Central memory CD8-positive, alpha-beta T cell (primary cell): Measurements from ENCODE around the gene ANKRD40CL.

ENCODE experiments used
- ATAC-seq: fragments of 150-1000 bp; cut with Tn5 transposase; replicated peaks from 2 replicates; pipeline ENCODE4 v1.10.0; 2022; ENCODE audit warnings: mild to moderate bottlenecking, moderate FRiP score, moderate number of reproducible peaks; ENCODE audit not compliant: poor library complexity, severe bottlenecking; ENCODE audit errors: extremely low read depth
- DNase-seq, 2 donors: peaks; one replicate each; pipeline ENCODE4 v3.0.0; 2021; ENCODE audit warnings: low spot score in 2 of 2
- H3K27ac Mint-ChIP-seq: one replicate; pipeline ENCODE4 v1.8.0; 2022; ENCODE audit warnings: low read depth, mild to moderate bottlenecking, moderate library complexity, mixed read lengths
- H3K27me3 Mint-ChIP-seq: one replicate; pipeline ENCODE4 v1.8.0; 2022; ENCODE audit warnings: mixed read lengths
- H3K36me3 Mint-ChIP-seq: one replicate; pipeline ENCODE4 v1.8.0; 2022; ENCODE audit warnings: mild to moderate bottlenecking, moderate library complexity, mixed read lengths; ENCODE audit not compliant: insufficient read depth
- H3K4me1 Mint-ChIP-seq: one replicate; pipeline ENCODE4 v1.8.0; 2022; ENCODE audit warnings: mixed read lengths
- H3K4me3 Mint-ChIP-seq: one replicate; pipeline ENCODE4 v1.8.0; 2022; ENCODE audit warnings: mild to moderate bottlenecking, moderate library complexity, mixed read lengths
- H3K9me3 Mint-ChIP-seq: one replicate; pipeline ENCODE4 v1.8.0; 2022; ENCODE audit warnings: mixed read lengths

ANKRD40CL gene

DNA sequence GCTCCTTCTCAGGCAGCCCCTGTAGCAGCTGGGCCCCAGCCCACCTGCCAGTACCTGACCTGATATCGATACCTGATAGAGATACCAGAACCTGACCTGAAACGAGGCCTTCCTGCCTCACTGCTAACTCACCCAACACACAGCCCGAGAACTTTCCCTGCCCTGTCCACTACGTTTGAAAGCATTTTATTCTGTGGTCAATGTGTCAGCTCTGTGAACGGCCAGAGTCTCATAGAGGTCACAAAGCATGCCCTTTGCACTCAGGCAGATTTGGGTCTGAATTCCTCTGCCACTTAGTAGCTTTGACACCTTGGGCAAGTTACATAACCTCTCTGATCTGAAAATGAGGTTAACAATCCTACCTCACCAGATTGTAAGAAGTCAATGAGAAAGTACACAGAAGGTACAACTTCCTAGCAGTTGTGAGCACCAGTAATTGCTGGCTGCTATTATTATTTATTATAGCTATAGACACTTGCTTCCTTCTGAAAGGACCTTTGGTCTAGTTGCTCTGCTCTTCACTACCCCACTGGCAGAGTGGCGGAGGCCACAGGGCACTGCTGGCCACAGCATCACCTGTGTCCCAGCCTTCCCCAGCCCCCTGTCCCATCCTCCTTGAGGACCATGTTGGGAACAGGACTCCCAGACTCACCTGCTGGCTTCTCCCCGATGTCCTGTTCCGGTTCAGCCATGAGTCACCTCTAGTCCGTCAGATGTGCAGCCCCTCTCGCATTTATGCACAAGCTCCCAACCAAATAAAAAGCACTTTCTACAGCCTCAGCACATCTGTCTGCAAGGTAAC lies 895 bp downstream of the ANKRD40CL start:
- H3K4me3 Mint-ChIP-seq, result no peak overlapping the region
- no peak for DNase-seq
- H3K27me3 Mint-ChIP-seq, result peaks cover 17% of the 10 kb centered on the region
- peaks cover 9% of the 10 kb centered on the region for H3K4me1 Mint-ChIP-seq
- H3K36me3 Mint-ChIP-seq, result no peaks in the 10 kb centered on the region
- no peak overlapping the region for H3K27ac Mint-ChIP-seq
- no peaks in the 10 kb centered on the region for H3K9me3 Mint-ChIP-seq
- no peak for ATAC-seq

DNA sequence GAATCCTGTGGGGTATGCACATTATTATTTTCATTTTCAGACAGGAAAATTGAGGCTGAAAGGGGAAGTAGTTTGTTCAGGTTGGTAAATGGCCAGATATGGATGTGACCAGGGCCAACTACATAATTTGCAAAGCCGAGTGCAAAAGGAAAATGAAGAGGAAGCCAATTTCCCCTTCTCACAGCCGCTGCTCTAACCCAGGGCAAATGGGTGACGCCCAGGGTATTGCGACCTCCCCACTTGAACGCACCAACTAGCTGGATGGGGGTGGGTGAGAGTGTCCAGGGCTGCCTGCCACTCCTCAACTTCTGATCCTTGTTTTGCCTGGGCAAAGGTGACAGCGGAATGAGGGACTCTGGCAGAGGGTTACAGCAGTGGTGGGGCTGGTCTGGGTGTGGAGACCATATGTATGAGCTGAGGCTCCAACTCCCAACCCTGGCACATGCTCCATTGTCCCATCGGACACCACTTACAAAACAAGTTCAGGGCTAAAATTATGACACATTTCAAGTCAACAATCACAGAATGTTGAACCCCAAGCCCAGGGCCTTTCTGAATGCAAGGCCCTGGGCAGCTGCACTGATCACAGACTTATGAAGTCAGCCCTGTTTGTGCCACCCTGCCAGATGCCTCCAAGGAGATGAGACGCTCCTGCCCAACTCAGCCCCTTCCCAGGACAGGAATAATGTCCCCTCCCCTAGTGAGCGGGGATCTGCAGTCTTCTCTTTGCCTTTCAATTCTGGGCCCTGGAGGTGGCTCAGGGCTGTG lies 1.7 kb downstream of the ANKRD40CL start:
- H3K9me3 Mint-ChIP-seq, result no peaks in the 10 kb centered on the region
- H3K27me3 Mint-ChIP-seq, result peaks cover 17% of the 10 kb centered on the region
- H3K27ac Mint-ChIP-seq, result no peak overlapping the region
- H3K4me1 Mint-ChIP-seq, result peaks cover 9% of the 10 kb centered on the region
- no peak overlapping the region for H3K4me3 Mint-ChIP-seq
- no peaks in the 10 kb centered on the region for H3K36me3 Mint-ChIP-seq
- no peak for ATAC-seq
- DNase-seq, result no peak

DNA sequence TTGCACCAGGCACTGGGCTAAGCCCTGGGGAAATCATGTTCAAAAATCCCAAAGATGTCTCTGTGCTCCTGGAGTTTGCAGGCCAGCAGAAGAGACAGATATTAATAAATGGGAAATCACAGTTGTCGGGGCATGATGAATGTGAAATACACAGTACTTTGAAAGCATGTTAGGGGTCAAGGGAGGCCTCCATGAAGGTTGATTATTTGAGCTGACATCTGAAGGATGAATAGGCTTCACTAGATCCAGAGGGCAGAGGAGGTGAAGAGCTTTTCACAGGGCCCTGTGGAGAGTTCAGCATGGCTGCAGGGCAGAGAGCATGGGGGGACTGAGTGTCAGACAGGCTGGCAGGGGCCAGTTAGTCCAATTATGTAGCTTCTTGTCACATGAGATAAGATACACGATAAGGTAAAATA lies 2.6 kb downstream of the ANKRD40CL start:
- Mint-ChIP-seq H3K9me3 (no peaks in the 10 kb centered on the region), H3K4me1 (peaks cover 9% of the 10 kb centered on the region), H3K27me3 (peaks cover 17% of the 10 kb centered on the region), H3K4me3 (no peak overlapping the region), H3K36me3 (no peaks in the 10 kb centered on the region), H3K27ac (no peak overlapping the region)
- DNase-seq, result no peak
- no peak for ATAC-seq

DNA sequence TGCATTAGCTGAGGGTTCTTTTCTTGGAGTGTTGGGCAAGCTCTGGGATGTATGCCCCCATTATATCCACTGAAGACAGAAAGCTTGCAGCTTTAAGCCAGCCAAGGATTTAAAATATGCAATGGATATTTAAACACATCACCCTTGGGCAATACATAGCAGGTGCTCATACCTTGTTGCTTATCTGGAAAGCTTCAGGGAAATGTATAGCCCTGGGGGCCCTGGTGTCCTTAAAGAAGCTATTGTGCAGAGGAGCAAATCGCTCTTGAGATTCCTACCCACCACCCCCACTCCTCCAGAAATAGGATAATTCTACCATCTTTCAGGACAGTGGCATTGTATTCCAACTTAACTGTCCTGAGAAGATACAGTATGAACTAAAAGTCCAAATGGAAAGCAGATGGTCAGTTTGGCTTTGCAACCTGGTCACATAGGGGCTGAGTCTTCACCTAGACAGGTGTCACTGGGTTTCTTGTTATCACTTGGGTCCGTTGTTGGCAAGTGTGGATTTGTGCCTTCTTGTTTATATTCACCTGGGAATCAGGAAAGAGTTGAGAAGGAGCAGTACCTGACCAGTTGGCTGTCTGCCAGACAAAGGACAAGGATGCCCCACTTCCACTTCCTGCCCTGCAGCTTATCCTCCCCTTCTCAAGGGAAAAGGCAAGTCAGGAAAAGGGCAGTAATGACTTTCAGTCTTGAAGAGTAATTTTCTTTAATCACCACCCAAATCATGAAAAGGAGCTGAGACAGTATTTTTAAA lies 3.4 kb downstream of the ANKRD40CL start:
- Mint-ChIP-seq H3K36me3 (no peaks in the 10 kb centered on the region), H3K27ac (no peak overlapping the region), H3K27me3 (peaks cover 17% of the 10 kb centered on the region), H3K4me3 (no peak overlapping the region), H3K4me1 (peaks cover 11% of the 10 kb centered on the region), H3K9me3 (no peaks in the 10 kb centered on the region)
- ATAC-seq, result no peak
- DNase-seq, result no peak

DNA sequence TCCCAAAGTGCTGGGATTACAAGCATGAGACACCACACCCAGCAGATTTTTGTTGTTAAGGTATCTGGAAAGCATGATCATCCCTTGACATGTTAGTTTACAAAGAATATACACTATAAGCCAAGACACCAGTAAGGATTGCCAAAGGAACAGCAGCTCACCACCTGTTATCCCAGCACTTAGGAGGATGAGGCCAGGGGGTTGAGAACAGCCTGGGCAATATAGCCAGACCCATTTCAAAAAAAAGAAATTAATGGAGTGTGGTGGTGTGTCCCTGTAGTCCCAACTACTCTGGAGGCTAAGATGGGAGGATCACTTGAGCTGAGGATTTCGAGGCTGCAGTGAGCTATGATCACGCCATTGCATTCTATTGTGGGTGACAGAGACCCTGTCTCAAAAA lies 5.1 kb downstream of the ANKRD40CL start:
- no peaks in the 10 kb centered on the region for H3K9me3 Mint-ChIP-seq
- ATAC-seq (no peak), DNase-seq (no peak)
- no peak overlapping the region for H3K27ac Mint-ChIP-seq
- peaks cover 13% of the 10 kb centered on the region for H3K27me3 Mint-ChIP-seq
- peaks cover 15% of the 10 kb centered on the region for H3K4me1 Mint-ChIP-seq
- H3K4me3 Mint-ChIP-seq, result no peak overlapping the region
- no peaks in the 10 kb centered on the region for H3K36me3 Mint-ChIP-seq

DNA sequence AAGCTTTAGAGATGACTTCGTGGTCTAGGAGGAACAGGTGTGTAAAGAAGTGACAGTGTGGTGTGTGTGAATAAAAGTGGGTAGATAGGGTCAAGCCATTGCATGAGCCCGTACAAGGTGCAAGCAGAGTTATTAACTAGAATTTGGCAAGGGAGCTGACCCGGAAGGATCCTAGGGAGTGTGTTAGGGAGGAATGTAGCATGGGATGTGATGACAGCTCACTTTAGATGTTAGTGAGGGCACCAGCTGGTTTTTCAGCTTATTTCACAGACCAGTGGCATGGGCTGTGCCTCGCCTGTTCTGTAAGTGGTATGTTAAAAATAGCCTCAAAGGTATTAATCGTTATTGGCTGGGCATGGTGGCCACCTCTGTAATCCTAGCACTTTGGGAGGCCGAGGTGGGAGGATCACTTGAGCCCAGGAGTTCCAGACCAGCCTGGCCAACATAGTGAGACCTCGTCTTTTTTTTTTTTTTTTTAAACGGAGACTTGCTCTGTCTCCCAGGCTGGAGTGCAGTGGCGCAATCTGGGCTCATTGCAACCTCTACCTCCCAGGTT lies 8.3 kb downstream of the ANKRD40CL start:
- ATAC-seq, result no peak
- H3K36me3 Mint-ChIP-seq, result peaks cover 13% of the 10 kb centered on the region
- H3K4me1 Mint-ChIP-seq, result peaks cover 13% of the 10 kb centered on the region
- no peak overlapping the region for H3K4me3 Mint-ChIP-seq
- no peaks in the 10 kb centered on the region for H3K27me3 Mint-ChIP-seq
- no peaks in the 10 kb centered on the region for H3K9me3 Mint-ChIP-seq
- DNase-seq, result no peak
- H3K27ac Mint-ChIP-seq, result no peak overlapping the region

DNA sequence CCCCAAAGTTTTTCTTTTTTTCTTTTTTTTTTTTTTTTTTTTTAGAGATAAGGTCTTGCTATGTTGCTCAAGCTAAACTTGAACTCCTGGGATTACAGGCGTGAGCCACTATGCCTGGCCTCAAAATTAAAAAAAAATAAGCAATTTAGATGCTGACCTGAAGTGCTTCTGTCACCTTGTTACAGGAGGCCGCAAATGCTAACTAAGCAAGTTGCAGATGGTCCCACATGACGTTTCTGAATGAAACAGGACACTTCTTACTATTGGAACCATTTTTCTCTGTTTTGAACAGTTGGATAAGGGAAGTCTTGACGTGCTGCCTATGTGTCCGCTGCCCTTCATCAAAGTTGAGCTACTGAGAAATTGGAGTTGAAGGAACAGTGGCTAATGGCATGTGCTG lies 8.8 kb downstream of the ANKRD40CL start:
- no peak overlapping the region for H3K27ac Mint-ChIP-seq
- no peak for ATAC-seq
- H3K27me3 Mint-ChIP-seq, result no peaks in the 10 kb centered on the region
- peaks cover 17% of the 10 kb centered on the region for H3K36me3 Mint-ChIP-seq
- H3K4me1 Mint-ChIP-seq, result peaks cover 11% of the 10 kb centered on the region
- H3K4me3 Mint-ChIP-seq, result no peak overlapping the region
- no peaks in the 10 kb centered on the region for H3K9me3 Mint-ChIP-seq
- DNase-seq, result no peak

DNA sequence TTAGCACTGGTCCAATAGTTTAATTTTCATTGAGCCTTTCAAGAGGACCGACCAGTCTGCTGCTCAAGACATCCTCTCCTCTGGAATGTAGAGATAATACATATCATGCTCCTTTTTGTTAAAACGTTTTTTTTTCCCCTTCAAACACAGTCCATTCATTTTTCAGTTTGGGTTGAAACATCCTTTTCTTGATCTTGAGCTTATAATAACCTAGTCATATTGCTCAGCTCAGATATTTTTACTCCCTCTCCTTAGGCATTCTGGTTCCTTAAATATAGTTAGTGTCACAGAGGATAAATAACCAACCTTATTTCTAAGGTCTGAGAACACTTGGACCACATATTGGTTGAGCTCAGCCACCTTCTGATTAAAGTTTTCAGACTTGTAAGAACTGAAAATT lies 12.8 kb downstream of the ANKRD40CL start:
- H3K4me1 Mint-ChIP-seq, result peaks cover 6% of the 10 kb centered on the region
- no peak for ATAC-seq
- no peak overlapping the region for H3K4me3 Mint-ChIP-seq
- DNase-seq, result no peak
- no peak overlapping the region for H3K27ac Mint-ChIP-seq
- no peaks in the 10 kb centered on the region for H3K27me3 Mint-ChIP-seq
- H3K36me3 Mint-ChIP-seq, result peaks cover 40% of the 10 kb centered on the region
- no peaks in the 10 kb centered on the region for H3K9me3 Mint-ChIP-seq

DNA sequence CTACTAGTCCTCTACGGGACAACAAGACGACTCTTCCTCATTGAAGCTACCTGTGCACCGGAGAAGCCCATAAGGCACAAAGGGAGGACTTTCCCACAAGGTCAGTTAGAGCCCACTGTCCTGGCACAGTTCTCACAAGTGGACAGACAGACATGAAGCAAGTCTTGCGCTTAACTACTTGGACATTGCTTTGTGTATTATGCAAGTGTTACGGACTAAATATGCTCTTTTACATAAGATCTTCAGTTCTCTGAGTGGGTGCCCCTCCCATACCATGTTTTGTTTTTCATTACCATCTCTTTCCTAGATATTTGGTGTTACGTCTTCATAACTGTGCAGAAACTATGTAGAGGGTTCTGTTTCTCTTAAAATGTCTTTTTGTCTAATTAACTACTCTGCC lies 18.1 kb downstream of the ANKRD40CL start:
- H3K27ac Mint-ChIP-seq, result no peak overlapping the region
- H3K36me3 Mint-ChIP-seq, result peaks cover 77% of the 10 kb centered on the region
- no peaks in the 10 kb centered on the region for H3K9me3 Mint-ChIP-seq
- H3K4me3 Mint-ChIP-seq, result no peak overlapping the region
- no peak for ATAC-seq
- DNase-seq, result no peak
- peaks cover 10% of the 10 kb centered on the region for H3K4me1 Mint-ChIP-seq
- H3K27me3 Mint-ChIP-seq, result no peaks in the 10 kb centered on the region

DNA sequence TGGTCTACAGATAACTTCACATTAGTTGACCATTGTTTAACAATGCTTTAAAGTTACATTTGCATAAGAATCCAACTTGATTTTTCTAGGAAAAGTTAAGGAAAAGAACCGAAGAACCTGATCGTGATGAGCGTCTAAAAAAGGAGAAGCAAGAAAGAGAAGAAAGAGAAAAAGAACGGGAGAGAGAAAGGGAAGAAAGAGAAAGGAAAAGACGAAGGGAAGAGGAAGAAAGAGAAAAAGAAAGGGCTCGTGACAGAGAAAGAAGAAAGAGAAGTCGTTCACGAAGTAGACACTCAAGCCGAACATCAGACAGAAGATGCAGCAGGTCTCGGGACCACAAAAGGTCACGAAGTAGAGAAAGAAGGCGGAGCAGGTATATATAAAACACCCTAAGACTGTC lies 21.7 kb downstream of the ANKRD40CL start:
- no peak for DNase-seq
- ATAC-seq, result no peak
- Mint-ChIP-seq H3K27me3 (no peaks in the 10 kb centered on the region), H3K36me3 (peaks cover 91% of the 10 kb centered on the region), H3K27ac (peak overlapping the region; percentile 13), H3K4me3 (no peak overlapping the region), H3K4me1 (peaks cover 10% of the 10 kb centered on the region), H3K9me3 (no peaks in the 10 kb centered on the region)

DNA sequence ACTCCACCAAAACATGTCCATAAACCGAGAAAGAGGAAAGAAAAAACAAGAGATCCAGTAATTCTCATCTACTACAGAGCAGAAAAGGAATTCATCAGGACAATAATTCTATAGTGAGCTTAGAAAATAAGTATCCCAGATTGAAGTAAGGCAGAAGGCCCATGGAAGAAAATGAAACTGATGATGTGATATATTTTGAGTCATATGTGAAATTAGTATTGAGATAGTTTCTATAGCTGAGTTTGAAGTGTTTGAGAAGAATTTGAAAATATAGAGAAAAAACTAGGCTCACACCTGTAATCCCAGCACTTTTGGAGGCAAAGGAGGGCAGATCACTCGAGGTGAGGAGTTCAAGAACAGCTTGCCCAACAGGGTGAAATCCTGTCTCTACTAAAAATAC lies 28.2 kb downstream of the ANKRD40CL start:
- peaks cover 42% of the 10 kb centered on the region for H3K4me1 Mint-ChIP-seq
- no peaks in the 10 kb centered on the region for H3K27me3 Mint-ChIP-seq
- no peak for ATAC-seq
- no peak overlapping the region for H3K4me3 Mint-ChIP-seq
- peak overlapping the region; percentile 87 for H3K27ac Mint-ChIP-seq
- peaks cover 65% of the 10 kb centered on the region for H3K36me3 Mint-ChIP-seq
- H3K9me3 Mint-ChIP-seq, result no peaks in the 10 kb centered on the region
- no peak for DNase-seq

DNA sequence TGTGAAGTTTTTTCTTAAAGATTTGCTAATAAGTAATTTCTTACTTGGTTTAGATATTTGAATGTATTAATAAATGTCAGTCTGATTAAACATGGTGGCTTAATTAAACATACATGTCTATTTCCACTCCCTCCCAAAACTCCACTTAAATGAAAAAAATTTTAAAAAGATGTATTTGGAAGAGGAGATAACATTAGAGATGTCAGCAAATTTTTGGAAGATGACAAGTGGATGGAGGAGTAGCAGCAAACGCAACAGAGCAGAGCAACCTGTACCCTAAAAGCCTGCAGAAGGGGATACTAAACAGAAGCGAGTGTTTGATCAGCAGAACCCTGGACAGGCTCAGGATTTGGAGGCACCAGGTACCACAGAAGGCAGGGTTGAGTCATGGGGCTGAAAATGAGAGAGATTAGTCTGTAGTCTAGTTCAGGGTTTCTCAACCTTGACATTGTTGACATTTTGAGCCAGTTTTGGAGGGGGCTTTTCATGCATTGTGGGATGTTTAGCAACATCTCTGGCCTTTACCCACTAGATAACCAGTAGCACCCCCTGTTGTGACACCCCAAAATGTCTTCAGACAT lies 30.1 kb downstream of the ANKRD40CL start:
- peaks cover 51% of the 10 kb centered on the region for H3K36me3 Mint-ChIP-seq
- H3K9me3 Mint-ChIP-seq, result no peaks in the 10 kb centered on the region
- no peak for ATAC-seq
- no peak overlapping the region for H3K4me3 Mint-ChIP-seq
- H3K4me1 Mint-ChIP-seq, result peaks cover 49% of the 10 kb centered on the region
- H3K27me3 Mint-ChIP-seq, result no peaks in the 10 kb centered on the region
- H3K27ac Mint-ChIP-seq, result peak overlapping the region; percentile 87
- no peak for DNase-seq
